GM12878 (cell line): ENCODE data around the gene GALNT9. TPM values are rescaled to one million over a fixed set of nuclear protein-coding genes. Genes with fewer than 3 reads are reported as not detected.

Experiments used
- CBFB ChIP-seq: IDR thresholded peaks from 2 replicates; pipeline ENCODE4 v1.6.1; 2016; ENCODE audit warnings: antibody characterized with exemption, low read depth
- LARP7 ChIP-seq: fragments of 450-650 bp; IDR thresholded peaks from 2 replicates; pipeline ENCODE4 v1.6.1; 2017; ENCODE audit warnings: mild to moderate bottlenecking
- RB1 ChIP-seq: fragments of 450-650 bp; formaldehyde crosslinking; IDR thresholded peaks from 2 replicates; pipeline ENCODE4 v1.6.1; 2017; ENCODE audit warnings: mild to moderate bottlenecking, borderline replicate concordance
- RCOR1 ChIP-seq: conservative IDR thresholded peaks from 2 replicates; pipeline ENCODE4 v1.6.1; 2012; ENCODE audit warnings: low read depth, low read length, improper control_type of control experiment
- TCF12 ChIP-seq: IDR thresholded peaks from 2 replicates; pipeline ENCODE4 v1.6.1; 2011; ENCODE audit warnings: low read depth, mild to moderate bottlenecking, low read length
- polyA plus RNA-seq, 11 experiments: library from polyadenylated mRNA; depleted of rRNA in 4 of 11; unstranded in 6 of 11; stranded (reverse) in 5 of 11; fragments of >200 nt; fragmentation: Nextera tagmentation in 4 of 11; fragmentation: Illumina TruSeq in 1 of 11; extraction: Ambion mirVana in 4 of 11; extraction: Trizol in 1 of 11; gene quantifications; 1 replicate in 1 of 11; 2 replicates in 10 of 11; pipeline versions ENCODE4 v1.2.1 to v1.2.3, GENCODE V29; 2011 to 2016; ENCODE audit warnings: inconsistent platforms in 2 of 11, missing spikeins in 2 of 11, low read depth in 1 of 11
- total RNA-seq, 4 experiments: library from RNA; depleted of rRNA in 3 of 4; stranded (reverse); fragments of >200 nt in 3 of 4; fragmentation: Illumina TruSeq in 1 of 4; extraction: Trizol in 1 of 4; gene quantifications; 2 replicates each; pipeline versions ENCODE4 v1.2.1 to v1.2.3, GENCODE V29; 2013 to 2021
- TF ChIP-seq, protein P1 (sequence below): fragments of 450-650 bp; IDR thresholded peaks from 2 replicates; pipeline ENCODE4 v1.6.1; 2016; ENCODE audit warnings: mild to moderate bottlenecking, moderate library complexity, borderline replicate concordance
- TF ChIP-seq, protein P2 (sequence below): IDR thresholded peaks from 2 replicates; pipeline ENCODE4 v1.6.1; 2011; ENCODE audit warnings: low read depth, mild to moderate bottlenecking, low read length, moderate library complexity, borderline replicate concordance; ENCODE audit errors: extremely low read depth

GALNT9 gene
- total and polyA plus RNA-seq, 10 of the 15 experiments (the other 5 are each of a cell fraction or from before 2014, with no cell fraction given), result 0.04 TPM; not detected in 9

DNA sequence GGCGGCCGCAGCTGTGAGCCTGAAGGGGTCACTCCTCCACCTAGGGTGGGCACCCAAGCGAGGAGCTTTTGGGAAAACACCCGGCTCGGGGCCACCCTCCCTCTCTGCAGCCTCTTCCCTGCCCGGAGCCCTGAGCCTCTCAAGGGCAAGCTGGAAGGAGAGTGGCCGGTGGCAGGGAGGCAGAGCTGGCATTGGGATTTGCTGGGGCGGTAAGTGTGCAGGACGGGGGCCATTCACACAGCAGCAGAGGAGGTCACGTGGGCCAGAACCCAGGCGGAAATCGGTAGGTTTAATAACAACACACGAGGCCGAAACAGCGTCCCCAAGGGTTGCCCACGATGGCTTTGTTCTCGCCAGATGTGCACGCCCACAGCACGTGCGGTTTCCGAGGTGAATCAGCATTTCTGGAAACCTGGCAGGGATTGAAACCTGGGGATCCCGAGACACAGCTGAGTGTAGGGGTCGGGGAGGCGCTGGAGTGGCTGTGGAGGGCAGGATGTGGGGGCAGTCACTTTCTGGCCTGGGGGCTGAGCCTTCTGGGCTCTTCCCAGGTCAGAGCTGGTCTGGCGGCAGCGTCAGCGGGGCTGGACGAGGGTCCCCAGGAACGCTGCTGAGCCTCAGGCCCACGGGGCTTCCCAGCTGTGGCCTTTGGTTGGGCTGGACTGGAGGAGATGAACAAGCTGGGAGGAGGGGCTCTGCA, 161.6 kb downstream of the GALNT9 start (continued):
- TF ChIP-seq, protein P1, sequence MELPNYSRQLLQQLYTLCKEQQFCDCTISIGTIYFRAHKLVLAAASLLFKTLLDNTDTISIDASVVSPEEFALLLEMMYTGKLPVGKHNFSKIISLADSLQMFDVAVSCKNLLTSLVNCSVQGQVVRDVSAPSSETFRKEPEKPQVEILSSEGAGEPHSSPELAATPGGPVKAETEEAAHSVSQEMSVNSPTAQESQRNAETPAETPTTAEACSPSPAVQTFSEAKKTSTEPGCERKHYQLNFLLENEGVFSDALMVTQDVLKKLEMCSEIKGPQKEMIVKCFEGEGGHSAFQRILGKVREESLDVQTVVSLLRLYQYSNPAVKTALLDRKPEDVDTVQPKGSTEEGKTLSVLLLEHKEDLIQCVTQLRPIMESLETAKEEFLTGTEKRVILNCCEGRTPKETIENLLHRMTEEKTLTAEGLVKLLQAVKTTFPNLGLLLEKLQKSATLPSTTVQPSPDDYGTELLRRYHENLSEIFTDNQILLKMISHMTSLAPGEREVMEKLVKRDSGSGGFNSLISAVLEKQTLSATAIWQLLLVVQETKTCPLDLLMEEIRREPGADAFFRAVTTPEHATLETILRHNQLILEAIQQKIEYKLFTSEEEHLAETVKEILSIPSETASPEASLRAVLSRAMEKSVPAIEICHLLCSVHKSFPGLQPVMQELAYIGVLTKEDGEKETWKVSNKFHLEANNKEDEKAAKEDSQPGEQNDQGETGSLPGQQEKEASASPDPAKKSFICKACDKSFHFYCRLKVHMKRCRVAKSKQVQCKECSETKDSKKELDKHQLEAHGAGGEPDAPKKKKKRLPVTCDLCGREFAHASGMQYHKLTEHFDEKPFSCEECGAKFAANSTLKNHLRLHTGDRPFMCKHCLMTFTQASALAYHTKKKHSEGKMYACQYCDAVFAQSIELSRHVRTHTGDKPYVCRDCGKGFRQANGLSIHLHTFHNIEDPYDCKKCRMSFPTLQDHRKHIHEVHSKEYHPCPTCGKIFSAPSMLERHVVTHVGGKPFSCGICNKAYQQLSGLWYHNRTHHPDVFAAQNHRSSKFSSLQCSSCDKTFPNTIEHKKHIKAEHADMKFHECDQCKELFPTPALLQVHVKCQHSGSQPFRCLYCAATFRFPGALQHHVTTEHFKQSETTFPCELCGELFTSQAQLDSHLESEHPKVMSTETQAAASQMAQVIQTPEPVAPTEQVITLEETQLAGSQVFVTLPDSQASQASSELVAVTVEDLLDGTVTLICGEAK, result no peak
- TF ChIP-seq TCF12 (no peak), RB1 (no peak), RCOR1 (no peak), CBFB (no peak), LARP7 (no peak)
- TF ChIP-seq, protein P2, sequence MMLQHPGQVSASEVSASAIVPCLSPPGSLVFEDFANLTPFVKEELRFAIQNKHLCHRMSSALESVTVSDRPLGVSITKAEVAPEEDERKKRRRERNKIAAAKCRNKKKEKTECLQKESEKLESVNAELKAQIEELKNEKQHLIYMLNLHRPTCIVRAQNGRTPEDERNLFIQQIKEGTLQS, result no peak
